ENCODE data around the gene TECTA. TPM values are rescaled to one million over a fixed set of nuclear protein-coding genes. Genes with fewer than 3 reads are reported as not detected.

TECTA gene
- total RNA-seq, 1 donor from 2014 or later: 0.59 TPM

DNA sequence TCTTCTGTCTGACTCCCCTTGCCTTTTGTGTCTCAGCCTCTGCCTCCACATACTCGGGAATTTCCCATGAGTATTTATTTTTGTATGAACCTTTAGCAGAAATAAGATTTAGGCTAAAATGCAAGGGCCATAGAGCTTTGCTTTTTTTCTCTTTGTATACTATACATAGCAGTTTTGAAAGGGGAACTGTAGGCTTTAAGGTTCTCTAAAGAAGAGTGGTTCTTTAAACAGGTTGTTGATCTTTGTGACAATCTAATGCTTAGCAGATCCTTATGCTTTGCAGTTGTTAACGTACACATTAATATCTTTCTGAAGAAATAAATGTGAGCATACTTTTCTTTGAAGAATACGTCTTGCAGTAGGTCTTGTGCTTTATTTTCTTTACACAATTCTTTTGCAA is 42.1 kb upstream of the TECTA start:
- no peak overlapping the region for H3K4me3 ChIP-seq
- H3K27me3 ChIP-seq (ENCODE audit: low read depth): no peaks in the 10 kb centered on the region
- DNase-seq (no peak), ATAC-seq (no peak)
- intact Hi-C loops (cut with DNase I): no loop called here
- H3K9me3 ChIP-seq: no peaks in the 10 kb centered on the region
- H3K4me1 ChIP-seq: no peaks in the 10 kb centered on the region
- H3K27ac ChIP-seq: no peak overlapping the region
- peaks cover 85% of the 10 kb centered on the region for H3K36me3 ChIP-seq
- TF ChIP-seq CTCF (IDR thresholded peaks at IDR 0.05): no peak

DNA sequence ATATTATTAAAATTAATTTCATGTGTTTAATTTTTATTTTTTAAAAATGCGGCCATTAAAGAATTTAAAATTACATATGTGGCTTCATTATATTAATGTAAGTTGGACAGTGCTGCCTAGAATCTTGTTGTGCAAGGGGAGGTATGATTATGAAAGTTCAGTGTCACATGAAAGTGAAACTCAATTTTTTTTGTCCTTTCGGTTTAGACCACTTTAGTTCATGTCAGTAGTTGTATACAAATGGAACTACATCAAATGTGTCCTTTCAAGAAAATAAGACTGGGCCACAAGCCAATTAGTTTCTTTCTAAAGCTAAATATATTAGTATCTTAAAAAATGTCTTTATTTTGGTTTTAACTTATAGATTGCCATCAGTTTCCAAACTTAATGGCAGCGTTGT is 41.4 kb upstream of the TECTA start:
- ATAC-seq (no peak), DNase-seq (no peak)
- Histone ChIP-seq H3K27me3 (ENCODE audit: low read depth) (no peaks in the 10 kb centered on the region), H3K9me3 (no peaks in the 10 kb centered on the region), H3K4me1 (no peaks in the 10 kb centered on the region), H3K36me3 (peaks cover 85% of the 10 kb centered on the region), H3K27ac (no peak overlapping the region), H3K4me3 (no peak overlapping the region)
- intact Hi-C loops (cut with DNase I): no loop called here
- TF ChIP-seq CTCF (IDR thresholded peaks at IDR 0.05): no peak

DNA sequence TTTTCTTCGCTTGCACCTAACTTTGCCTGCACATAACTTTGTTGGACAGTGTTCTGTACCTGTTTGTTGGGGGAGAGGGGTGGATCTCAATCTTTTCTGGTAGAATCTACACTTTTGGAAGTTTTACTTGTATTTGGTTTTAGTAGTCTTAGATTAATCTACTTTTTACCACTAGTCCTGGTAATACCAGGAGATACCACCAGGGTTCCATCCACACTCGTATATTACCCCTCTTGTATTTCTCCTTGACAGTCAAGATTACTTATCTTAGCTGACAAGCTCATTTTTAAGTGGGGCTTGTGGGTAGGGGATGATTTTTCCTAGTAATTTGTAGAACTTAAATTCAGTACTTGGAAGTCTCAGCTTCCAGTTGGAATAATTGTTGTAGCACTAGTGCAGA is 37.3 kb upstream of the TECTA start:
- Histone ChIP-seq H3K4me3 (no peak overlapping the region), H3K36me3 (peaks cover 69% of the 10 kb centered on the region), H3K27me3 (ENCODE audit: low read depth) (no peaks in the 10 kb centered on the region), H3K27ac (no peak overlapping the region), H3K4me1 (no peaks in the 10 kb centered on the region), H3K9me3 (no peaks in the 10 kb centered on the region)
- ATAC-seq (no peak), DNase-seq (no peak)
- TF ChIP-seq CTCF (IDR thresholded peaks at IDR 0.05): peak; percentile 33
- intact Hi-C loops (cut with DNase I): no loop called here

GRCh38 chr11:121066623-121067022 is 34.4 kb upstream of the TECTA start:
- Histone ChIP-seq H3K4me1 (no peaks in the 10 kb centered on the region), H3K27ac (no peak overlapping the region), H3K36me3 (peaks cover 44% of the 10 kb centered on the region), H3K4me3 (no peak overlapping the region), H3K9me3 (no peaks in the 10 kb centered on the region), H3K27me3 (ENCODE audit: low read depth) (no peaks in the 10 kb centered on the region)
- TF ChIP-seq CTCF (IDR thresholded peaks at IDR 0.05): no peak
- intact Hi-C loops (cut with DNase I): no loop called here
- ATAC-seq (no peak), DNase-seq (no peak)

GRCh38 chr11:121067026-121067425 is 34.0 kb upstream of the TECTA start:
- no peak for ATAC-seq

More at GRCh38 chr11:121067026-121067425, 34.0 kb upstream of the TECTA start:
- Histone ChIP-seq H3K4me1 (no peaks in the 10 kb centered on the region), H3K27me3 (ENCODE audit: low read depth) (no peaks in the 10 kb centered on the region), H3K9me3 (no peaks in the 10 kb centered on the region), H3K4me3 (no peak overlapping the region), H3K36me3 (peaks cover 40% of the 10 kb centered on the region), H3K27ac (no peak overlapping the region)
- TF ChIP-seq CTCF (IDR thresholded peaks at IDR 0.05): no peak
- intact Hi-C loops (cut with DNase I): no loop called here
- no peak for DNase-seq
